Thyroid gland (tissue), 4 donors: Measurements from ENCODE around the gene ATE1. TPM values are rescaled to one million over a fixed set of nuclear protein-coding genes. Genes with fewer than 3 reads are reported as not detected.

ENCODE experiments used
- DNase-seq, 2 donors: peaks; one replicate each; pipeline ENCODE4 v3.0.0-alpha.2; 2019
- H3K27ac ChIP-seq, 3 donors: fragments of 200-600 bp; sonication (generic); 1 replicate in 2 of 3; 2 replicates in 1 of 3; pipeline ENCODE4 v1.5.1; 2016 to 2019; ENCODE audit warnings: mild to moderate bottlenecking in 1 of 3, moderate library complexity in 1 of 3
- H3K27me3 ChIP-seq: fragments of 200-600 bp; sonication (generic); one replicate; pipeline ENCODE4 v1.5.1; 2019
- H3K36me3 ChIP-seq, 2 donors: fragments of 200-600 bp; sonication (generic); one replicate each; pipeline ENCODE4 v1.5.1; 2016 to 2019
- H3K4me1 ChIP-seq, 2 donors: fragments of 200-600 bp; sonication (generic); one replicate each; pipeline ENCODE4 v1.5.1; 2017 to 2019
- H3K4me3 ChIP-seq, 3 donors: fragments of 200-600 bp; sonication (generic); replicated peaks in 1 of 3; 1 replicate in 2 of 3; 2 replicates in 1 of 3; pipeline ENCODE4 v1.5.1; 2016; ENCODE audit warnings: mild to moderate bottlenecking in 1 of 3
- H3K9me3 ChIP-seq: fragments of 200-600 bp; sonication (generic); one replicate; pipeline ENCODE4 v1.5.1; 2017
- CTCF ChIP-seq, 6 experiments: fragments of 200-600 bp in 3 of 6; fragments of 450-650 bp in 3 of 6; sonication (generic) in 3 of 6; IDR thresholded peaks; one replicate each; pipeline ENCODE4 v1.5.1; 2016 to 2019; ENCODE audit warnings: antibody characterized with exemption in 6 of 6, mild to moderate bottlenecking in 2 of 6, inconsistent platforms in 1 of 6, moderate library complexity in 1 of 6
- POLR2A ChIP-seq, 2 donors: fragments of 450-650 bp; IDR thresholded peaks; one replicate each; pipeline ENCODE4 v1.6.1; 2017; ENCODE audit warnings: antibody characterized with exemption in 2 of 2, mild to moderate bottlenecking in 2 of 2, moderate library complexity in 1 of 2
- WGBS, 2 donors: methylation state at CpG; one replicate each; pipeline ENCODE4 v1.1.5; 2017; 5-methylcytosine and 5-hydroxymethylcytosine counted together
- intact Hi-C: fragments of 100-400 bp; cut with DNase I; formaldehyde crosslinking; loops from one replicate; pipeline ENCODE4 v1.15.1; 2023
- total RNA-seq, 4 donors: library from RNA; depleted of rRNA; stranded (reverse); fragments of >200 nt; gene quantifications; one replicate each; pipeline ENCODE4 v1.2.3, GENCODE V29; 2016

Gene ATE1
- total RNA-seq, 4 donors from 2014 or later, result 47.3 to 66.0 (median 58.0) TPM

- Histone ChIP-seq H3K4me3 (no peak overlapping the region), H3K9me3 (no peaks in the 10 kb centered on the region), H3K27ac (no peak overlapping the region), H3K4me1 (no peaks in the 10 kb centered on the region), H3K27me3 (no peaks in the 10 kb centered on the region), H3K36me3 (no peaks in the 10 kb centered on the region)
- intact Hi-C loops, result no loop called here
- TF ChIP-seq CTCF (IDR thresholded peaks at IDR 0.05) (no peak), POLR2A (IDR thresholded peaks at IDR 0.05) (no peak)
- DNase-seq, result no peak
- 95 to 96% methylated on average over 4 of the region's 4 CpGs for WGBS, 2 donors
These were observed 123.4 kb downstream of the ATE1 start for GRCh38 chr10:121804460-121804859.

- Histone ChIP-seq H3K27me3 (no peaks in the 10 kb centered on the region), H3K9me3 (no peaks in the 10 kb centered on the region), H3K4me1 (no peaks in the 10 kb centered on the region), H3K4me3 (no peak overlapping the region), H3K36me3 (no peaks in the 10 kb centered on the region), H3K27ac (no peak overlapping the region)
- intact Hi-C loops, result no loop called here
- no peak for TF ChIP-seq CTCF (IDR thresholded peaks at IDR 0.05)
- TF ChIP-seq POLR2A (IDR thresholded peaks at IDR 0.05), result no peak
- 86 to 89% methylated on average over 2 of the region's 2 CpGs for WGBS, 2 donors
- no peak for DNase-seq
These were observed 124.2 kb downstream of the ATE1 start for GRCh38 chr10:121803611-121804010.

GRCh38 chr10:121800831-121801230 is 127.0 kb downstream of the ATE1 start:
- Histone ChIP-seq H3K4me1 (no peaks in the 10 kb centered on the region), H3K36me3 (no peaks in the 10 kb centered on the region), H3K27ac (no peak overlapping the region), H3K4me3 (no peak overlapping the region), H3K27me3 (no peaks in the 10 kb centered on the region), H3K9me3 (no peaks in the 10 kb centered on the region)
- 95 to 96% methylated on average over 2 of the region's 2 CpGs for WGBS, 2 donors
- no peak for TF ChIP-seq CTCF (IDR thresholded peaks at IDR 0.05)
- no peak for TF ChIP-seq POLR2A (IDR thresholded peaks at IDR 0.05)
- intact Hi-C loops, result no loop called here
- DNase-seq, result no peak

- Histone ChIP-seq H3K4me3 (no peak overlapping the region), H3K27me3 (no peaks in the 10 kb centered on the region), H3K27ac (no peak overlapping the region), H3K4me1 (no peaks in the 10 kb centered on the region), H3K36me3 (no peaks in the 10 kb centered on the region), H3K9me3 (no peaks in the 10 kb centered on the region)
- no peak for DNase-seq
- TF ChIP-seq POLR2A (IDR thresholded peaks at IDR 0.05), result no peak
- TF ChIP-seq CTCF (IDR thresholded peaks at IDR 0.05), result no peak
- intact Hi-C loops, result no loop called here
- WGBS, 2 donors, result 76 to 85% methylated on average over 3 of the region's 3 CpGs
These were observed 127.7 kb downstream of the ATE1 start for GRCh38 chr10:121800146-121800545.

GRCh38 chr10:121797490-121797889 is 130.3 kb downstream of the ATE1 start:
- WGBS, 2 donors, result 82 to 92% methylated on average over 8 of the region's 8 CpGs

More at GRCh38 chr10:121797490-121797889, 130.3 kb downstream of the ATE1 start:
- Histone ChIP-seq H3K27me3 (no peaks in the 10 kb centered on the region), H3K27ac (no peak overlapping the region), H3K4me1 (no peaks in the 10 kb centered on the region), H3K36me3 (no peaks in the 10 kb centered on the region), H3K4me3 (no peak overlapping the region), H3K9me3 (no peaks in the 10 kb centered on the region)
- no peak for DNase-seq
- TF ChIP-seq POLR2A (IDR thresholded peaks at IDR 0.05) (no peak), CTCF (IDR thresholded peaks at IDR 0.05) (no peak)
- intact Hi-C loops, result no loop called here
